GM20000 (cell line): ENCODE results near the gene TMEM39B.

Source experiments
- DNase-seq: peaks from one replicate; pipeline ENCODE4 v3.0.0; 2012; ENCODE audit warnings: low spot score
- TF ChIP-seq, protein P1 (sequence below): IDR thresholded peaks from 2 replicates; pipeline ENCODE4 v1.5.1; 2012; ENCODE audit warnings: mild to moderate bottlenecking, control low read depth; ENCODE audit errors: extremely low read depth, missing control alignments

Gene TMEM39B

DNA sequence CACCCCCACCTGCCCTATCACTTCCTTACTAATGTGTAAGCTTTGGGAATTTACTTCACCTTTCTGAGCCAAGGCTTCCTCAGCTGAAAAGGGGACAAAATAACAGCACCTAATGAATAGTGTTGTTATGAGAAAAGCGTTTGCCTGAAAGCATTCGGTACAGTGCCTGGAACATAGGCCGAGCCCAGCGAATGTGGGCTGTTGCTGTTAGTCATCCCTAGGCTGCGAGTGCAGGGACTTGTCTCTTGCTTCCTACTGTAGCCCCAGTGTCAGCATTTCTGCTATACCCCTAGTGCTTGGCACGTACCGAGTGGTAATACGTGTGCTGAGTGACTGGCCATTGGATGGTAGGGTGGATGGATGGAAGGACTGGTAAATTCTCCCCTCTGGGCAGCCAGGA is 18.4 kb downstream of the TMEM39B start:
- no peak for DNase-seq
- TF ChIP-seq, protein P1, sequence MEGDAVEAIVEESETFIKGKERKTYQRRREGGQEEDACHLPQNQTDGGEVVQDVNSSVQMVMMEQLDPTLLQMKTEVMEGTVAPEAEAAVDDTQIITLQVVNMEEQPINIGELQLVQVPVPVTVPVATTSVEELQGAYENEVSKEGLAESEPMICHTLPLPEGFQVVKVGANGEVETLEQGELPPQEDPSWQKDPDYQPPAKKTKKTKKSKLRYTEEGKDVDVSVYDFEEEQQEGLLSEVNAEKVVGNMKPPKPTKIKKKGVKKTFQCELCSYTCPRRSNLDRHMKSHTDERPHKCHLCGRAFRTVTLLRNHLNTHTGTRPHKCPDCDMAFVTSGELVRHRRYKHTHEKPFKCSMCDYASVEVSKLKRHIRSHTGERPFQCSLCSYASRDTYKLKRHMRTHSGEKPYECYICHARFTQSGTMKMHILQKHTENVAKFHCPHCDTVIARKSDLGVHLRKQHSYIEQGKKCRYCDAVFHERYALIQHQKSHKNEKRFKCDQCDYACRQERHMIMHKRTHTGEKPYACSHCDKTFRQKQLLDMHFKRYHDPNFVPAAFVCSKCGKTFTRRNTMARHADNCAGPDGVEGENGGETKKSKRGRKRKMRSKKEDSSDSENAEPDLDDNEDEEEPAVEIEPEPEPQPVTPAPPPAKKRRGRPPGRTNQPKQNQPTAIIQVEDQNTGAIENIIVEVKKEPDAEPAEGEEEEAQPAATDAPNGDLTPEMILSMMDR = no peak

DNA sequence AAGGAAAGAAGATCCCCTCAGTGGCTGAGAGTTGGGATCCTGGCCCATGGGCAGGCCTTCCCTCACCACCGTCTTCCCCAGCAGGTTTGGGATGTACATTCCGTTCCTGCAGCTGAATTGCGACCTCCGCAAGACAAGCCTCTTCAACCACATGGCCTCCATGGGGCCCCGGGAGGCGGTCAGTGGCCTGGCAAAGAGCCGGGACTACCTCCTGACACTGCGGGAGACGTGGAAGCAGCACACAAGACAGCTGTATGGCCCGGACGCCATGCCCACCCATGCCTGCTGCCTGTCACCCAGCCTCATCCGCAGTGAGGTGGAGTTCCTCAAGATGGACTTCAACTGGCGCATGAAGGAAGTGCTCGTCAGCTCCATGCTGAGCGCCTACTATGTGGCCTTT is 18.9 kb downstream of the TMEM39B start:
- no peak for DNase-seq
- TF ChIP-seq, protein P1 = no peak

DNA sequence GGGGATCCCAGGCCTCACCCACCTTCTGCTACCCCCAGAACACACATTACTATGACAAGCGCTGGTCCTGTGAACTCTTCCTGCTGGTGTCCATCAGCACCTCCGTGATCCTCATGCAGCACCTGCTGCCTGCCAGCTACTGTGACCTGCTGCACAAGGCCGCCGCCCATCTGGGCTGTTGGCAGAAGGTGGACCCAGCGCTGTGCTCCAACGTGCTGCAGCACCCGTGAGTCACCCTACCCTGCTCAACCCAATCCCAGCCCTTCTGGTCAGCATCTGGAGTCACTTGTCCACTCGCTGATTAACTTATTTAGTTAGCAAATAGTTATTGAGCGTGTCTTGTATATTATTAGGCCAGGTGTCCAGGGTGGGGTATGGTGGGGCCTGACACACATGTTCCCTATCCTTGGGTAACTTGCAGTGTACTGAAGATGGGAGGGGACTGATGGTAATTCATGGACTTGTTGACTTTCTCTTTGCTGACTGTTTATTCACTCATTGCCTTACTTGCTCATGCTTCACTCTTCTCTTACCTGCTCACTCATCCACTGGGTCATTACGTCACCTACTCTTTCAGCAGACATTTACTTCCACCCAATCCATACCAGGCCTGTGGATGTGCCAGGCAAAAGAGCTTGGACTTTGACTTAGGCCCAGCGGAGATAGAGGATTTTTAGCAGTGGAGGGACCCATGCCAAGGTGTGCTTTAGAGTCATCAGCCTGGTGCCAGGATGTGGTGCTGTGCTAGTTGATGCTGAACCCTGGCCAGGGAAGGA is 22.2 kb downstream of the TMEM39B start:
- DNase-seq = no peak
- TF ChIP-seq, protein P1 = no peak

DNA sequence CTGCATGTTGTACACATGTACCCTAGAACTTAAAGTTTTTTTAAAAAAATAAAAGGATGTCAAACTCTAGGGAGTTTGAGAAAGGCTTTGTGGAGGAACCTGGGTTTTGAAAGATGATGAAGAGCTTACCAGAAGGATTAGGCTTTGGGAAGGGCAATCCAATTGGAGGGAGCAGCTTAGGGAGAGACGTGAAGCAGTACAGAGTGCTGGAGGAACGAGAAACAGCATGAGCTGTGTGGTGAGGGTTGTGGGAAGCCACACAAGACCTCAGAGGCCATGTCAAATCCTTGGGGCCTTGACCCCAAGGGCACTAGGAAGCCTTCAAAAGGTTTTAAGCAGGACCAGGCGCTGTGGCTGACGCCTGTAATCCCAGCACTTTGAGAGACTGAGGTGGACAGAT is 26.7 kb downstream of the TMEM39B start:
- TF ChIP-seq, protein P1 = no peak
- DNase-seq = no peak

DNA sequence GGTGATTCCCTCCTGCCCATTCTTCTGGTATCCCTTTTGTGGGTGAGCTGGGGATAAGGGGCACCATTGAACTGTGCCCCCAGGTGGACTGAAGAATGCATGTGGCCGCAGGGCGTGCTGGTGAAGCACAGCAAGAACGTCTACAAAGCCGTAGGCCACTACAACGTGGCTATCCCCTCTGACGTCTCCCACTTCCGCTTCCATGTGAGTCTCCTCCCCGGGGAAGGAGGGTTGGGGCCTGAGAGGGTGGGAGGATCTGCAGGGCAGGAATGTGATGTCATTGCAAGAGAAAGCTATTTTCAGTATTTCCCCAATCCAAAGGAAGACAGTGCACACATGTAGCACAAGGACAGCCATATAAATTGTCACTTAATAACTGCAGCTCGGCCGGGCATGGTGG is 27.6 kb downstream of the TMEM39B start:
- no peak for DNase-seq
- TF ChIP-seq, protein P1 = no peak

DNA sequence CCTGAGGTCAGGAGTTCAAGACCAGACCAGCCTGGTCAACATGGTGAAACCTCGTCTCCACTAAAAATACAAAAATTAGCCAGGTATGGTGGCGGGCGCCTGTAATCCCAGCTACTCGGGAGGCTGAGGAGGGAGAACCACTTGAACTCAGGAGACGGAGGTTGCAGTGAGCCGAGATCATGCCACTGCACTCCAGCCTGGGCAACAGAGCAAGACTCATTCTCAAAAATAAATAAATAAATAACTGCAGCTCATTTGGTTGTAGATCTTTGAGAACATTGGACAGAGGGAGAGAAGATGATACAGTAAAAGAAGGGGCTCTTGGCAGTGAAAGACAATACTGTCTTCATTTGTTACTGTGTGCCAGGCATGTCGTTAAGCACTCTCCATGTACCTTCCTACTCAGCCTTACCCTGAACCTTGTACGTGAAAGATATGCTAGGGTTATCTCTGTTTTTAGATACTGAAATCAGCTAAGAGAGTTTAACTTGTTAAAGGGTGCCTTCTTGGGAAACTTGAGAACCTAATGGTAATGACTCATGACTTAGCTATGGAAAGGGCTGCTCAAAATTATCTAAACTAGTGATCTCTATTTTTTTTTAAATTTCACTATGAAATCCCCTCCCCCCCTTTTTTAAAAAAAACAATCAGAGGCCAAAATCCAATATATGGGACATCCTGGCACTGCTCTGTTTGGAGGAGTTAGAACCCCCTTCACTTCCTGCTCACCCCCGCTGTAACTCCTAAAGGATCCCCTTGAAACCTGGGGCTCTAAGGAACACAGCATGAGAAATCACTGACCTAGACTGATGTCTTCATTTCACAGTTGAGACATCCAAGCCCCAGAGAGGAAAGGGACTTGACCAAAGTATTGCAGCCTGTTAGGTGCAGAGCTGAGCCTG is 28.3 kb downstream of the TMEM39B start:
- no peak for DNase-seq
- TF ChIP-seq, protein P1 = no peak

DNA sequence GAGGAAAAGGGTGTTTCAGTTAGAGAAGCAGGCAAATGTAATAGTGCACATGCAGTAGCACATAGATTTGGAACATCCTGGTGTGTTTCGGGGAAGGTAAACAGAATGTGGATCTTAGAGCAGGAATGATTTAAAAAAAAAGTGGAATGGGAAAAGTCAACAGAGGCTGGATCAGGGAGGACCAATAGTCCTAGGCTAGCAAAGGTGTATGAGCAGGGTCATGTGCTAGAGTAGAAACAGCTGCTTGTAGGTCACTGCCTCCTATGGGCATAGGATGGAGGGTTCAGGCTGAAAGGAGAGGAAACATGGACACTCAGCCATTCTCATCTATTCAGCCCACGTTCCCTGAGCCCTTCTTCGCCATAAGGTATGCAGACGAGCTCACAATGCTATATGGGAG is 31.4 kb downstream of the TMEM39B start:
- no peak for DNase-seq
- TF ChIP-seq, protein P1 = no peak
